H9 (cell line): Measurements from ENCODE around the gene SPATA19. TPM values are rescaled to one million over a fixed set of nuclear protein-coding genes. Genes with fewer than 3 reads are reported as not detected.

Experiments
- DNase-seq: peaks from one replicate; pipeline ENCODE4 v3.0.0-alpha.2; 2017
- H2AFZ ChIP-seq: one replicate; pipeline ENCODE4 v1.6.1; 2013; ENCODE audit warnings: mild to moderate bottlenecking, low read length, control low read depth, moderate library complexity
- H2AK5ac ChIP-seq: 2 replicates; pipeline ENCODE4 v1.6.1; 2013; ENCODE audit warnings: low read length, control low read depth, mixed read lengths; ENCODE audit not compliant: insufficient read length
- H2BK120ac ChIP-seq: one replicate; pipeline ENCODE4 v1.6.1; 2013; ENCODE audit warnings: low read depth, mild to moderate bottlenecking, low read length, control low read depth, inconsistent platforms; ENCODE audit not compliant: poor library complexity, severe bottlenecking
- H2BK12ac ChIP-seq: 2 replicates; pipeline ENCODE4 v1.6.1; 2013; ENCODE audit warnings: low read length, control low read depth, mixed read lengths, low read depth; ENCODE audit not compliant: insufficient read length
- H2BK15ac ChIP-seq: 2 replicates; pipeline ENCODE4 v1.6.1; 2013; ENCODE audit warnings: low read depth, low read length, control low read depth
- H2BK20ac ChIP-seq: one replicate; pipeline ENCODE4 v1.6.1; 2013; ENCODE audit warnings: low read depth, mild to moderate bottlenecking, low read length, control low read depth, inconsistent platforms; ENCODE audit not compliant: poor library complexity, severe bottlenecking
- H2BK5ac ChIP-seq: 2 replicates; pipeline ENCODE4 v1.6.1; 2013; ENCODE audit warnings: low read length, control low read depth, mixed read lengths; ENCODE audit not compliant: insufficient read length
- H3K14ac ChIP-seq: 2 replicates; pipeline ENCODE4 v1.6.1; 2013; ENCODE audit warnings: low read length, control low read depth; ENCODE audit not compliant: insufficient read depth
- H3K18ac ChIP-seq: 2 replicates; pipeline ENCODE4 v1.6.1; 2013; ENCODE audit warnings: low read depth, mild to moderate bottlenecking, mixed read lengths, low read length, control low read depth; ENCODE audit not compliant: insufficient read length
- H3K23ac ChIP-seq: 2 replicates; pipeline ENCODE4 v1.6.1; 2013; ENCODE audit warnings: low read length, control low read depth, mixed read lengths, low read depth; ENCODE audit not compliant: insufficient read length
- H3K23me2 ChIP-seq: 2 replicates; pipeline ENCODE4 v1.6.1; 2013; ENCODE audit warnings: low read depth, mild to moderate bottlenecking, mixed read lengths, low read length, control low read depth; ENCODE audit not compliant: insufficient read length, poor library complexity, severe bottlenecking
- H3K27ac ChIP-seq: 2 replicates; pipeline ENCODE4 v1.5.1; 2013; ENCODE audit warnings: low read length, control low read depth, mixed read lengths, low read depth; ENCODE audit not compliant: insufficient read length
- H3K27me3 ChIP-seq: 2 replicates; pipeline ENCODE4 v1.6.1; 2013; ENCODE audit warnings: low read length, control low read depth, inconsistent platforms; ENCODE audit not compliant: insufficient read depth
- H3K4ac ChIP-seq: 2 replicates; pipeline ENCODE4 v1.6.1; 2013; ENCODE audit warnings: low read depth, mild to moderate bottlenecking, control low read depth, inconsistent platforms, low read length, moderate library complexity
- H3K4me1 ChIP-seq: 2 replicates; pipeline ENCODE4 v1.6.1; 2013; ENCODE audit warnings: low read length, control low read depth, inconsistent platforms; ENCODE audit not compliant: insufficient read depth
- H3K4me2 ChIP-seq: 2 replicates; pipeline ENCODE4 v1.6.1; 2013; ENCODE audit warnings: low read length, control low read depth, mixed read lengths; ENCODE audit not compliant: insufficient read length, insufficient read depth
- H3K56ac ChIP-seq: 2 replicates; pipeline ENCODE4 v1.6.1; 2013; ENCODE audit warnings: low read depth, mild to moderate bottlenecking, mixed read lengths, low read length, control low read depth; ENCODE audit not compliant: insufficient read length
- H3K79me1 ChIP-seq: 2 replicates; pipeline ENCODE4 v1.6.1; 2013; ENCODE audit warnings: low read depth, mild to moderate bottlenecking, moderate library complexity, low read length, control low read depth, inconsistent platforms; ENCODE audit not compliant: insufficient read depth, poor library complexity, severe bottlenecking
- H3K79me2 ChIP-seq: 2 replicates; pipeline ENCODE4 v1.6.1; 2013; ENCODE audit warnings: low read length, control low read depth, inconsistent platforms; ENCODE audit not compliant: insufficient read depth
- H3K9ac ChIP-seq: 2 replicates; pipeline ENCODE4 v1.6.1; 2013; ENCODE audit warnings: low read length, control low read depth, mixed read lengths; ENCODE audit not compliant: insufficient read length; ENCODE audit errors: extremely low read depth
- H3K9me3 ChIP-seq: one replicate; pipeline ENCODE4 v1.6.1; 2013; ENCODE audit warnings: low read depth, low read length, inconsistent platforms; ENCODE audit not compliant: control insufficient read depth
- H3T11ph ChIP-seq: one replicate; pipeline ENCODE4 v1.6.1; 2013; ENCODE audit warnings: mild to moderate bottlenecking, low read length, control low read depth, inconsistent platforms
- H4K20me1 ChIP-seq: one replicate; pipeline ENCODE4 v1.6.1; 2013; ENCODE audit not compliant: control insufficient read depth, insufficient read length, insufficient read depth
- H4K5ac ChIP-seq: 2 replicates; pipeline ENCODE4 v1.6.1; 2013; ENCODE audit warnings: low read depth, mild to moderate bottlenecking, mixed read lengths, low read length, control low read depth; ENCODE audit not compliant: insufficient read length
- H4K8ac ChIP-seq: replicated peaks from 2 replicates; pipeline ENCODE4 v1.6.1; 2013; ENCODE audit warnings: low read length, control low read depth, mixed read lengths, low read depth; ENCODE audit not compliant: insufficient read length
- H4K91ac ChIP-seq: 2 replicates; pipeline ENCODE4 v1.6.1; 2013; ENCODE audit warnings: low read depth, mild to moderate bottlenecking, moderate library complexity, mixed read lengths, low read length, control low read depth; ENCODE audit not compliant: insufficient read length
- H3K27ac Mint-ChIP-seq, 3 experiments: 2 replicates in 2 of 3; 3 replicates in 1 of 3; pipeline ENCODE4 v1.8.0; 2020 to 2021; ENCODE audit warnings: mixed read lengths in 3 of 3, mild to moderate bottlenecking in 1 of 3, moderate library complexity in 1 of 3
- H3K27me3 Mint-ChIP-seq: 2 replicates; pipeline ENCODE4 v1.8.0; 2021; ENCODE audit warnings: low read depth, mild to moderate bottlenecking, moderate library complexity, mixed read lengths
- H3K36me3 Mint-ChIP-seq, 3 experiments: 2 replicates in 2 of 3; 3 replicates in 1 of 3; pipeline ENCODE4 v1.8.0; 2020 to 2021; ENCODE audit warnings: low read depth in 3 of 3, mixed read lengths in 3 of 3; ENCODE audit not compliant: insufficient read depth in 1 of 3
- H3K4me1 Mint-ChIP-seq, 2 experiments: 2 replicates each; pipeline ENCODE4 v1.8.0; 2020; ENCODE audit warnings: mixed read lengths in 2 of 2
- H3K4me3 Mint-ChIP-seq, 2 experiments: 2 replicates in 1 of 2; 3 replicates in 1 of 2; pipeline ENCODE4 v1.8.0; 2020 to 2021; ENCODE audit warnings: mild to moderate bottlenecking in 2 of 2, mixed read lengths in 2 of 2, moderate library complexity in 1 of 2
- H3K9me3 Mint-ChIP-seq, 2 experiments: 2 replicates in 1 of 2; 3 replicates in 1 of 2; pipeline ENCODE4 v1.8.0; 2020; ENCODE audit warnings: mild to moderate bottlenecking in 2 of 2, mixed read lengths in 2 of 2, moderate library complexity in 1 of 2
- WGBS: extraction: QIAGEN DNeasy Blood & Tissue Kit; methylation state at CpG from one replicate; pipeline ENCODE4 v1.1.7; 2013; ENCODE audit warnings: missing lambda C conversion rate, low lambda C conversion rate, mixed read lengths; ENCODE audit not compliant: insufficient read length; ENCODE audit errors: extremely low coverage; 5-methylcytosine and 5-hydroxymethylcytosine counted together
- total RNA-seq: library from RNA; stranded (reverse); gene quantifications from 2 replicates; pipeline ENCODE4 v1.2.1, GENCODE V29; 2021
- TF ChIP-seq, protein P1 (sequence below): fragments of 200-600 bp; sonication (generic); conservative IDR thresholded peaks from 3 replicates; pipeline ENCODE4 v1.8.0; 2021; ENCODE audit warnings: antibody characterized with exemption, mild to moderate bottlenecking

Gene SPATA19
- total RNA-seq, 1 experiment from 2014 or later = not detected

DNA sequence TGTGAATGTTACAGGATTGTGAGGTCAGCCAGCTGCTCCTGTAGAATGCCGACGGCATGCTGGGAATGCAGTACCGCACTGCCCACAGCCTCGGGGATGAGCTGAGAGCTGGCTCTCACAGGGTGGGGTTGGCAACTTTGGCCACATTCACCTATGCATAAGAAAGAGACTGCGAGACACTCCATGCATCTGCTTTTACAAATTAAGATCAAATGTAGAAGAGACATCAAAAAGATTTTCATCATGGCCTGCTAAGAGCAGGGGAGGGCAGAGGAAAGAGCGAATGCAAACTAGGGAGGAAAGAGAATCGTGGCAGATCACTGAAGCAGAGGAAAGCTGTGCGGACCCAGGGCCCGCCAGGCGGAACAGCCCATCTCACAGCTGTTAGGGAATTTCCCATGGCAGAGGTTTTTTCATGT is 49.8 kb upstream of the SPATA19 start:
- Histone ChIP-seq H4K5ac (no peak overlapping the region), H3K9ac (no peak overlapping the region), H3T11ph (no peak overlapping the region), H3K27ac (no peak overlapping the region), H3K79me2 (no peaks in the 10 kb centered on the region), H3K18ac (no peak overlapping the region), H2AFZ (no peak overlapping the region), H3K14ac (no peak overlapping the region), H3K23ac (no peak overlapping the region), H3K79me1 (no peaks in the 10 kb centered on the region), H4K91ac (no peak overlapping the region), H3K23me2 (no peaks in the 10 kb centered on the region), H4K8ac (no peak overlapping the region), H3K9me3 (no peaks in the 10 kb centered on the region), H2BK5ac (no peak overlapping the region), H2AK5ac (no peak overlapping the region), H3K4me2 (peak overlapping the region; percentile 31), H4K20me1 (no peaks in the 10 kb centered on the region), H3K4me1 (peaks cover 6% of the 10 kb centered on the region; the same call in 1 of the 2 replicates), H2BK120ac (no peak overlapping the region), H3K27me3 (no peaks in the 10 kb centered on the region), H2BK12ac (no peak overlapping the region), H3K56ac (no peak overlapping the region), H2BK20ac (no peak overlapping the region), H3K4ac (no peak overlapping the region), H2BK15ac (no peak overlapping the region)
- no CpG with 5 or more reads among the region's 10 CpGs for WGBS
- peaks cover 15% of the 10 kb centered on the region for H3K27me3 Mint-ChIP-seq
- no peaks in the 10 kb centered on the region for H3K9me3 Mint-ChIP-seq
- DNase-seq = peak; percentile 76
- H3K4me1 Mint-ChIP-seq = peaks cover 36 to 39% of the 10 kb centered on the region in 2 experiments
- H3K36me3 Mint-ChIP-seq = peaks cover 0 to 6% (median 6%) of the 10 kb centered on the region in 3 experiments; a peak in 6 of 7 replicates
- H3K4me3 Mint-ChIP-seq = peak overlapping the region in 1 of 2 experiments; percentile 7; a peak in 1 of 5 replicates
- H3K27ac Mint-ChIP-seq = peak overlapping the region in 2 of 3 experiments; percentile 19 to 59; a peak in 3 of 7 replicates
- TF ChIP-seq, protein P1, sequence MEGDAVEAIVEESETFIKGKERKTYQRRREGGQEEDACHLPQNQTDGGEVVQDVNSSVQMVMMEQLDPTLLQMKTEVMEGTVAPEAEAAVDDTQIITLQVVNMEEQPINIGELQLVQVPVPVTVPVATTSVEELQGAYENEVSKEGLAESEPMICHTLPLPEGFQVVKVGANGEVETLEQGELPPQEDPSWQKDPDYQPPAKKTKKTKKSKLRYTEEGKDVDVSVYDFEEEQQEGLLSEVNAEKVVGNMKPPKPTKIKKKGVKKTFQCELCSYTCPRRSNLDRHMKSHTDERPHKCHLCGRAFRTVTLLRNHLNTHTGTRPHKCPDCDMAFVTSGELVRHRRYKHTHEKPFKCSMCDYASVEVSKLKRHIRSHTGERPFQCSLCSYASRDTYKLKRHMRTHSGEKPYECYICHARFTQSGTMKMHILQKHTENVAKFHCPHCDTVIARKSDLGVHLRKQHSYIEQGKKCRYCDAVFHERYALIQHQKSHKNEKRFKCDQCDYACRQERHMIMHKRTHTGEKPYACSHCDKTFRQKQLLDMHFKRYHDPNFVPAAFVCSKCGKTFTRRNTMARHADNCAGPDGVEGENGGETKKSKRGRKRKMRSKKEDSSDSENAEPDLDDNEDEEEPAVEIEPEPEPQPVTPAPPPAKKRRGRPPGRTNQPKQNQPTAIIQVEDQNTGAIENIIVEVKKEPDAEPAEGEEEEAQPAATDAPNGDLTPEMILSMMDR = no peak
